GM12892 (cell line): Measurements from ENCODE around the gene RPL6.
"Not testable (repeated sequence)": the region's sequence is repeated elsewhere in the genome, so short reads cannot be mapped to it uniquely, and the experiment has no call there.

ENCODE experiments used
- DNase-seq: peaks from one replicate; pipeline ENCODE4 v3.0.0; 2011; ENCODE audit not compliant: insufficient read length
- FAIRE-seq: peaks from 2 replicates; lab custom pipeline; 2011; peaks lifted over from hg19 to GRCh38; lab: Jason Lieb, UNC
- POLR2A ChIP-seq: IDR thresholded peaks from 2 replicates; pipeline ENCODE4 v1.6.1; 2011; ENCODE audit warnings: low read depth, low read length, control low read depth
- POLR2AphosphoS5 ChIP-seq: IDR thresholded peaks from 2 replicates; pipeline ENCODE4 v1.6.1; 2011; ENCODE audit warnings: low read depth, low read length, control low read depth
- TAF1 ChIP-seq: IDR thresholded peaks from 2 replicates; pipeline ENCODE4 v1.6.1; 2011; ENCODE audit warnings: low read depth, mild to moderate bottlenecking, control low read depth, low read length, borderline replicate concordance

Gene RPL6

DNA sequence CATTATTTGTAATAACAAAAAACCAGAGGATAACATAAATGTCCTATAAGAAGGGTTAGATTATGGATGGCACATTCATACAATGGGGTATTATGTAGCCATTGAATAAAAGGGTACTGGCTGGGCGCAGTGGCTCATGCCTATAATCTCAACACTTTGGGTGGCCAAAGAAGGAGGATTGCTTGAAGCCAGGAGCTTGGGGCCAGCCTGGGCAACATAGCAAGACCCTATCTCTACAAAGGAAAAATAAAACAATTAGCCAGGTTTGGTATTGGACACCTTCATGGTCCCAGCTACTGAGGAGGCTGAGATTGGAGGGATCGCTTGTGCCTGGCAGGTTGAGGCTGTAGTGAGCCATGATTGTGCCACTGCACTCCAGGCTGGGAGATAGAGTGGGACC, 24.1 kb upstream of the RPL6 start:
- DNase-seq (no peak), FAIRE-seq (no peak)
- TF ChIP-seq TAF1 = no peak

DNA sequence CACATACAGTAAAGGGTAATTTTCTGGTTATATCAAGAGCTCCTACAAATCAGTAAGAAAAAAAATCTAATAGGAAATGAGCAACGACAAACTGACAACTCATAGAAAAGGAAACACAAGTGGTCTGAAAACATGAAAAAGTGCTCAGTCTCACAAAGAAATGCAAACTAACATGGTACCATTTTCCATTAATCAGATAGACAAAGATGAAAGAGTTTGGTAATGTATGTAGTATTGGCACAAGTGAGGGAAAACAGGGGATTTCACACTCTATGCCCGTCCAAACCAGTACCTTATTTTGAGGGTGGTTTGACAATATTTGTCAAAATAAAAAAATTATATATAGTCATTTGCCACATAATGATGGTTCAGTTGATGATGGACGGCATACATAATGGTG, 22.6 kb upstream of the RPL6 start:
- FAIRE-seq (no peak), DNase-seq (no peak)
- no peak for TF ChIP-seq POLR2AphosphoS5
- TF ChIP-seq TAF1 = no peak
- TF ChIP-seq POLR2A = no peak

DNA sequence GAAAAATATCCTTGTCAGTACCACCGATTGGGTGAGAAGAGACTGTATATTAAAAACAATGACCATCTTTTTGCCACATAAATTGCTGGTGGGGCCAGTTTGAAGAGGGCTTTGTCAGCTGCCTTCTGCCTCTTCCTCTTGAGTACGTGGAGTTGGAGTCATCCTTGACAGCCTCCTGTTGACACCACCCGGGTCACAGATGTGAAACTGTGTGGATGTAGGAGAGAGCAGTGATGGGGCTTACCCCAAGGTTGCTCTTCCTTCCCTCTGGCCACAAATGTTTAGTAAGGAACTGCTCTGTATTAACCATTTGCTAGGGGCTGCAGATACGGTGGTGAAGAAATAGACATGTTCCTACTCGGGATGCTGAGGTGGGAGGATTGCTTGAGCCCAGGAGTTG, 21.5 kb upstream of the RPL6 start:
- DNase-seq (no peak), FAIRE-seq (no peak)
- TF ChIP-seq POLR2AphosphoS5 = no peak
- TF ChIP-seq POLR2A = no peak
- no peak for TF ChIP-seq TAF1

DNA sequence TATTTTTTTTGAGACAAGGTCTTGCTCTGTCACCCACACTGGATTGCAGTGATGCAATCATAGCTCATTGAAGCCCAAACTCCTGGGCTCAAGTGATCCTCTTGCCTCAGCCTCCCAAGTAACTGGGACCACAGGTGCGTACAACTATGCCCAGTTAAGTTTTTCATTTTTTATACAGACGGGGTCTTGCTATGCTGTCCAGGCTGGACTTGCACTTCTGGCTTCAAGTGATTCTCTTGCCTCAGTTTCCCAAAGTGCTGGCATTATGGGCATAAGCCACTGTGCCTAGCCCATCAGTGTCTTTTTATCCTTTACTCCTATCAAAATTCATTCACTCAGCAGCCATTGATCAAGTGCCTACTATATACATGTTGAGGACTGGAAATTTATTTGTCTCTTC, 18.4 kb upstream of the RPL6 start:
- no peak for DNase-seq
- no peak for FAIRE-seq
- TF ChIP-seq POLR2AphosphoS5 (no peak), POLR2A (no peak)

DNA sequence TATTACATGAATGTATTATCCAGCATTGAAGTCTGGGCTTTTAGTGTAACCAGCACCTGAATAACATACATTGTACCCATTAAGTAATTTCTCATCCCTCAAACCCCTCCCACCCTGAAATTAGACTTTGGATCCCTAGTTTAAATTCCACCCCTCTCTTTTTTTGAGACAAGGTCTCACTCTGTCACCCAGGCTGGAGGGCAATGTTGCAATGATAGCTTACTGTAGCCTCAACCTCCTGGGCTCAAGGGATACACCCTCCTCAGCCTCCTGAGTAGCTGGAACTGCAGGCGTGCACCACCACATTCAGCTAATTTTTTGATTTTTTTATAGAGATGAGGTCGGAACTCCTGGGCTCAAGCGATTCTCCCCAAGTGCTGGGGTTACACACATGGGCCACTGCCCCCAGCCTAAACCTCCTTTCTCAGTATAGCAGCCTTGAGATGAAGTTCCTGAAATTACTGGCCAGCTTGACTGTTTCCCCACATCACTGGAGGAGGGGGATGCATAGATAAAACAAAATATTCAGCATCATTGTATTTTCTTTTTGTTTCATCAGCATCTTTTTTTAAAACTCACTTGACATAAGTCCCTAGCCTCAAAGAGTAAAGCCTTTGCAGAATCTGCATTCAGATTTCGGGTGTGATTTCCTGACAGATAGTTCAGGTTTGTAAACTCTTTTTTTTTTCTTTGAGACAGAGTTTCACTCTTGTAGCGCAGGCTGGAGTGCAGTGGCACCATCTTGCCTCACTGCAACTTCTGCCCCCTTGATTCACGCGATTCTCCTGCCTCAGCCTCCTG, 16.4 kb upstream of the RPL6 start:
- DNase-seq = no peak
- no peak for TF ChIP-seq POLR2A
- FAIRE-seq = no peak

DNA sequence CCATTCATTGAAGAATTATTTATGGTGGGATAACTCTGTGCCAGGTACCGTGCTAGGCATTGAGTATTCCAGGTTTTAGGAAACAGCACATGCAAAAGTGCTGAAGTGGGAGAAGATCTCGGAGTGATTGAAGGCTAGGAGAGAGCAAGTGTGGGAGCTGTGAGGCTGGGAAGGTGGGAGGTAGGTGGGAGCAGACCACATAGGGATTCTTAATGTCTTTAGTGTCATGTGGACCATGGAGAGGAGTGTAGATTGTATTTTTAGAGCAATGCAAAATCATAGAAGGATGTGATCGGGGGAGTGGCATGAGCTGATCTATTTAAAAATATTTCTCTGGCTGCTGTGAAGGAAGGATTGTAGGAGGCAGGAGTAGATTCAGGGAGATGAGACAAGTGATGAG, 14.7 kb upstream of the RPL6 start:
- FAIRE-seq = no peak
- no peak for DNase-seq
- TF ChIP-seq TAF1 (no peak), POLR2AphosphoS5 (no peak), POLR2A (no peak)

DNA sequence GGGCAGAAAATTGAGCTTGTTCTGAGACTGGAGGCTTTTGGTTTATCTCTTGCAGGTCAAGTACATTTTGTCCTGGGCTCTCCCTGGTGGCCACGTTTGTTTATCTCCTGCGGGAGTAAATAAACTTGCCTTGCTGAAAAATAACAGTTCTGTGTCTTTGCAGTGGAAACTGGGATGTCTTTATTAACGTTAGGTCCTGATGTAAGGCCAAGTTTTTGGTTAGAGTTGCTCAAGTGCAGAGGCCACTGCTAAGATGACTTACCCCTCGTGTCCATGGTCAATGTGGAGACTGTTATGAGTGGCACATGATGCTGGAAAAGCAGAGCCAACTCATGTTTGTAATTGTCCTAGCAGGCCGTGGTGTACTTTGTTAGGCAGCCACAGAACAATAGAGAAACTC, 13.1 kb upstream of the RPL6 start:
- TF ChIP-seq TAF1 (no peak), POLR2A (no peak), POLR2AphosphoS5 (no peak)
- FAIRE-seq = no peak
- DNase-seq = no peak

DNA sequence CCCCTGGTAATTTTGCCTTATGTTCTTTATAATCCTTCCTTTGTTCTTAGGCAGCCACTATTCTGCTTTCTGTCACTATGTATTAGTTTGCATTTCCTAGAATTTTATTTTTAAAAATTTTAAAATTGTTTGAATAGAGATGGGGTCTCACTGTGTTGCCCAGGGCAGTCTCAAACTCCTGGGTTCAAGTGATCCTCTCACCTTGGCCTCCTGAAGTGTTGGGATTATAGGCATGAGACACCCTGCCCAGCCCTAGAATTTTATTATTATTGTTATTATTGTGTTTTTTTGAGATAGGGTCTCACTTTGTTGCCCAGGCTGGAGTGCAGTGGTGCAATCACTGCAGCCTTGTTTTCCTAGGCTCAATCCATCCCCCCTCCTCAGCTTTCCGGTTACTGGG, 12.0 kb upstream of the RPL6 start:
- no peak for DNase-seq
- FAIRE-seq = no peak
- no peak for TF ChIP-seq TAF1
- no peak for TF ChIP-seq POLR2A
- no peak for TF ChIP-seq POLR2AphosphoS5

DNA sequence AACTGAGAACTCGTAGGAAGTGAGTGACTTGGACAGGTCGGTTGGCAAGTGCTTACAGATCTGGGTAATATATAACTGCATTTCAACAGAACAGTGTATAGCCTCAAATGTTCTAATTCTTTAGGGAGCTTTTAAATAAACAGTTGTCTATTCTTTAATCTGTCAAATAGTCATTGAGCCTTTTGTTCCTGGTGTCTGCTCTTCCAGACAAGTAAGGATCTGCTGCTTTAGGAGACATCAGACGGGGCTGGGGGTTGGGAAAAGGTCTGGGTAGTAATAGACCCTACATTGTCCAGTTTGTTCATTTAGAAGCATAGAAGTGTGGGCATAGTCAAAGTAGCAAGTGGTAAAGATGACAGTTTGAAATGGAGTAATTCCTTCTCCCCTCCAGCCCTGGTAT, 11.3 kb upstream of the RPL6 start:
- no peak for FAIRE-seq
- no peak for DNase-seq
- TF ChIP-seq POLR2A (no peak), TAF1 (no peak)

DNA sequence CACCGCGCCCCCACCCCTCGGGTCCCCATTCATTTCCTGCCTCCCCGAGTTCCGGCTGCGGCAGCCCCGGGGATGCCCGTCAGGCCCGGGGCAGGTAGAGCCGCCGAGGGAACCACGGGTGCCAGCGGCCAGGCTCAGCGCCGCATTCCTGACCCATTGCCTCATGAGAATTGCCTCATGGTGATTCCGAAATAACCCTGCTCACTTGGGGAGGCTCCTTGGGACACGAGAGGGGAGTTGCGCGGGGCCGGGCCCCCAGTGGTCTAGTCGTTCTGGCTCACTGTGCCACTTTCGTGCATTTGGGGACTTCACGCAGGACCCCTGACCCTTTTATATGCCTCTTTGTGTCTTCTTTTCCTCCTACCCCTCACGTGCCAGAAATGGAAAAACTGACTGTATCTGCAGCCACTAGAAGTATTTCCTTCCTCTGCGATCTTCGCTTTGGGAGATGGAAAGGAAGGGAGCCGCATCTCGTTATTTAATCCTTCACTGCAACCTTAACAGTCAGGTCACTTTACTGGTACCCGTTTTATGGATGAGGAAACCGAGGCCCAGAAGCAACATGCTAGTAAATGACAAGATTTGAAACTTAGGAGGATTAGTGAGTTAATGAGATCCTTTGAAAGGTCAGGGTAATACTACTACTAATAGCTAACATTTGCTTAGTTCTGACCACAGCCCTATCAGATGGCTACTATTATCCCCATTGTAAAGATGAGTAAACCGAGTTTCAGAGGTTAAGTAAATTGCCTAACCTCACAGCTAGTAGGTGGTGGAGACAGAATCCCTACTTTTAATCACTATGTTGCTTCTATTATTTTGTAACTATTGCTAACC, 10.1 kb upstream of the RPL6 start:
- FAIRE-seq (no peak), DNase-seq (no peak)
- TF ChIP-seq POLR2A = no peak
- TF ChIP-seq TAF1 = no peak
- TF ChIP-seq POLR2AphosphoS5 = no peak

DNA sequence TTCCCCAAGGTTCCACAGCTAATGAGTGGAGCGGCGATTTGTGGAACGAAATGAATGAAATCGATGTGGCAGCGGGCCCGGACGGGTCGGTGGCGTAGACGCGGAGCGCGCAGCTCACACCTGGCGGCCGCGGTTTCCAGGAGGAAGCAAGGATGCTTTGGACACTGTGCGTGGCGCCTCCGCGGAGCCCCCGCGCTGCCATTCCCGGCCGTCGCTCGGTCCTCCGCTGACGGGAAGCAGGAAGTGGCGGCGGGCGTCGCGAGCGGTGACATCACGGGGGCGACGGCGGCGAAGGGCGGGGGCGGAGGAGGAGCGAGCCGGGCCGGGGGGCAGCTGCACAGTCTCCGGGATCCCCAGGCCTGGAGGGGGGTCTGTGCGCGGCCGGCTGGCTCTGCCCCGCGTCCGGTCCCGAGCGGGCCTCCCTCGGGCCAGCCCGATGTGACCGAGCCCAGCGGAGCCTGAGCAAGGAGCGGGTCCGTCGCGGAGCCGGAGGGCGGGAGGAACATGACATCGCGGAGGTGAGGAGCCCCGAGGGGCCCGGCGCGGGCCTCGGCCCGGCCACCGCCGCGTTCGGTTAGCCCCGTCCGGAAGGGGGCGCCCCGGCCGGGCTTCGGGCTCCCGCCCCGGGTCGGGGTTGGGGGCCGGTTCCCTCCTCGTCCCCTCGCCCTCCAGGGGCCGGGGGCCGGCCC, 9.3 kb upstream of the RPL6 start, which contains the start of gene PTPN11:
Gene PTPN11 (plus strand): TSS at position 340 of the 689 bp plus-strand sequence. CDS start 165 bp downstream, at position 505.
- DNase-seq = peak; percentile 70
- TF ChIP-seq POLR2AphosphoS5 (peak; percentile 96), POLR2A (peak; percentile 98), TAF1 (peak; percentile 79)
- peak; percentile 81 for FAIRE-seq

DNA sequence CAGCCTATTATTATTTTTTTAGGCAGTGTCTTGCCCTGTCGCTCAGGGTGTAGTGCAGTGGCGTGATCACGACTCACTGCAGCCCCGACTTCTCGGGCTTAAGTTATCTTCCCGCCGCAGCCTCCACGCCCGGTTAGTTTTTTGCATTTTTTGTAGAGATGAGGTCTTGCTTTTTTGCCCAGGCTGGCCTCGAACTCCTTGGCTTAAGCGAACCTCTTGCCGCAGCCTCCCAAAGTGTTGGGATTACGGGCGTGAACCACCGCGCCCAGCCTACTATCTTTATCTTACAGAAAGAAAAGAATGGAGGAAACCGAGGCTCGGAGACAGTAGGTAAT, 8.8 kb upstream of the RPL6 start:
- no peak for FAIRE-seq
- DNase-seq = no peak
- TF ChIP-seq POLR2AphosphoS5 (no peak), TAF1 (no peak)

DNA sequence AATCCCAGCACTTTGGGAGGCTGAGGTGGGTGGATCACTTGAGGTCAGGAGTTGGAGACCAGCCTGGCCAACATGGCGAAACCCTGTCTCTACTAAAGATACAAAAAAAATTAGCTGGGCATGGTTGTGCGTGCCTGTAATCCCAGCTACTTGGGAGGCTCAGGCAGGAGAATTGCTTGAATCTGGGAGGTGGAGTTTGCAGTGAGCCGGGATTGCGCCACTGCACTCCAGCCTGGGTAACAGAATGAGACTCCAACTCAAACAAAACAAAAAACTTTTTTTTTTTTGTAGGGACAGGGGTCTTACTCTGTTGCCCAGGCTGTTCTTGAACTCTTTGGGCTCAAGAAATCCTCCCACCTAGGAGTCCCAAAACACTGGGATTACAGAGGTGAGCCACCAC, 6.1 kb upstream of the RPL6 start:
- not testable (repeated sequence) for FAIRE-seq, DNase-seq
